HG02642 (cell line): ENCODE results near the gene SIT1.

ENCODE experiments used
- ATAC-seq: cut with Tn5 transposase; IDR thresholded peaks from one replicate; pipeline ENCODE4 v1.9.1; 2021; ENCODE audit warnings: mild to moderate bottlenecking; ENCODE audit not compliant: unreplicated experiment, poor library complexity

The SIT1 gene

DNA sequence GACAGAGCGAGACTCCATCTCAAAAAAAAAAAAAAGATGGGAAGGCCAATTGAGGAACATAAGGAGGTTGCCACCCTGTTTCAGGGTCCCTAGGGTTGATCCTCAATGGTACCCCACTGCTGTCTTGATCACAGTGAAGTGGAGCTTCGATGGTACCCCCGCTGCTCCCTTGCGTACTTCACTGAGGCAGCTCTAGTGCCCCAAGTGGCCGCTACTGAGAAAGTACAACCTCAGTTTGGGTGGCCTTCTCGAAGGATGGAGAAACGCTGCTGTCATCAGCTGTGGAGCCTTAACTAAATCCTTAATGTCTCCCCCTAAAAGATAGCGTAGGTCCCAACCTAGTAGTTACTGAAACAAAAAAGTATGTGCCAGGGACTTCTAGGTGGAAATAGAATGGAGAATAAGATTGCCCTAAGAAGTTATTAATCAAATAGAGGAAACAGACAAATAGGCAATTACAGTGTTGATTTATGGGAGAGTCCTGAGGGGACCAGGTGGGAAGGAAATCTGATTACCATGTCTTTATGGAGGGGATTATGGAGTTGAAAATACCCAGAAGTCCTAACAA, 39.4 kb downstream of the SIT1 start:
- ATAC-seq = peak; percentile 52

DNA sequence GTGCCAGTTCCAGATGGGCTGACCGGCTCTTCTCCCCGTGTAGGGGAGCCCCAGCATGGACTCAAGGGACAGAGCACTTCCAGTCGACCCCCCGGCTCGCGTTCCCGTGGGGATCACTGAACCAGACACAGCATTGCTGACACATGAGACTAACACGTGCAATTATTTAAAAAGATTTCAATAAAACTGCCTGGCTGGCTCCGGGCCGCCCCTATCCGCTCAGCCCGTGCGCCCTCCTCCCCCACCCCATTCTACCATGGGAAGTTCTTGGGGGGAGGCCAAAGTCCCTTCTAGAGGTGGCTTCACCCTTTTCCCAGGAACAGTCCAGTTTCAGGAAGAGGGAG, 40.9 kb downstream of the SIT1 start:
- ATAC-seq = no peak

DNA sequence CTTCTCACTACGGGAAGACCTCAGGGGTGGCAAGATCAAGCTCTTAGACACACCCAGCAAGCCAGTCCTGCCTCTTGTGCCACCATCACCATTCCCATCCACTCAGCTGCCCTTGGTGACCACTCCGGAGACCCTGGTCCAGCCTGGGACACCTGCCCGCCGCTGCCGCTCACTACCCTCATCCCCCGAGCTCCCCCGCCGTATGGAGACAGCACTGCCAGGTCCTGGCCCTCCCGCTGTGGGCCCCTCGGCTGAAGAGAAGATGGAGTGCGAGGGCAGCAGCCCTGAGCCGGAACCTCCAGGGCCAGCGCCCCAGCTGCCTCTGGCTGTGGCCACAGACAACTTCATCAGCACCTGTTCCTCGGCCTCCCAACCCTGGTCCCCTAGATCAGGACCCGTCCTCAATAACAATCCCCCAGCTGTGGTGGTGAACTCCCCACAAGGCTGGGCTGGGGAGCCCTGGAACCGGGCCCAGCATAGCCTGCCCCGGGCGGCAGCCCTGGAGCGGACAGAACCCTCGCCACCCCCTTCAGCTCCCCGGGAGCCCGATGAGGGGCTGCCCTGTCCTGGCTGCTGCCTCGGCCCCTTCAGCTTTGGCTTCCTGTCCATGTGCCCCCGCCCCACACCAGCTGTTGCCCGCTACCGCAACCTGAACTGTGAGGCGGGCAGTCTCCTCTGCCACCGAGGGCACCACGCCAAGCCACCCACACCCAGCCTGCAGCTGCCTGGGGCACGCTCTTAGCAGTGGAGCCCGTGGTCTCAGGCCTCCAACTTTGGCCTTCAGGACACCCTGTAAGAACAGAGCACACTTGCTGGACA, 41.5 kb downstream of the SIT1 start:
- no peak for ATAC-seq

DNA sequence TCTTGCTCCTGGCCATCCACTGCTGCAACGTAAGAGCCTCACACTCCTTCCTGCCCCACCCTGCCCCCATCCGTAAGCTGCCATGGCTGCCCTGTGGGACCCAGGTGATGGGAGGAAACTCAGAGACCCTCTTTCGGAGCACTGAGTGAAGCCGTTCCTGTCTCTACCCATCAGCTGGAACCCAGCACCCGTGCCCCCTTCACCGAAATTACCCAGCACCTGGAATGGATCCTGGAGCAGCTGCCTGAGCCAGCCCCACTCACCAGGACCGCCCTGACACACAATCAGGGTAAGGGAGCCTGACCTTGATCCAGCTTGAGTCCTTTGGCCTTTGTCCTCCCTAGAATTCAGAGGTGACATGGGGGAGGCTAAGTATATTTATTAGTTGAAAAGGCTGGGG, 42.5 kb downstream of the SIT1 start:
- no peak for ATAC-seq

DNA sequence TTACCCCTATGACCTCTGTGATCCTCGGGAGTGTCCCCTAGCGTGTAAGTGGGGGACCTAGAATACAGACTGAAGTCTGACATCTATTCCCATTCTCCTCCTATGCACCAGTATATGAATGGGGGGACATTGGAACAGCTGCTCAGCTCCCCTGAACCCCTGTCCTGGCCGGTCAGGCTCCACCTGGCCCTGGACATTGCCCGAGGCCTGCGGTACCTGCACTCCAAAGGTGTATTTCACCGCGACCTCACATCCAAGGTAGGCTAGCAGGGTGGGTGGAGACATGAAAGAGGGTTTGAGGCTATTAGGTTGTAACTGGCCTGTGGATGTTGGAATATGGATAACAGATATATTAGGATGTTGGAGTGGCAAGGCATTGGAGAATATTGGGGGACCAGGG, 44.0 kb downstream of the SIT1 start:
- ATAC-seq = no peak

DNA sequence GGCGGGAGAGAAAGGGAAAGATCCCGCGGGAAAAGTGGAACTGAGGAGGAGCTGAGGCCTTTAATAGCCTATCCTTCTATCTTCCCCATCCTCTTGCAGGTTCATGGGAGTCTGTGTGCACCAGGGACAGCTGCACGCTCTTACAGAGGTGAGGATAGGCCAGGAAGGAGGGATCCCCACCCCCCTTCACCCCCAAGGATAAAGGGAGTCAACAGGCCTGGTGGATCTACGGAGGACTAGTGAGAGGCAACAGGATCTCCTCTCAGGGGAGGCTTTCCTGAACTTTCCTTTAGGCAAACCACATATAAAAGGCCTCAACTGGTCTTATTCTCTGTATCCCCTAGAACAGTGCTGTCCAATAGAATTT, 44.6 kb downstream of the SIT1 start:
- no peak for ATAC-seq

DNA sequence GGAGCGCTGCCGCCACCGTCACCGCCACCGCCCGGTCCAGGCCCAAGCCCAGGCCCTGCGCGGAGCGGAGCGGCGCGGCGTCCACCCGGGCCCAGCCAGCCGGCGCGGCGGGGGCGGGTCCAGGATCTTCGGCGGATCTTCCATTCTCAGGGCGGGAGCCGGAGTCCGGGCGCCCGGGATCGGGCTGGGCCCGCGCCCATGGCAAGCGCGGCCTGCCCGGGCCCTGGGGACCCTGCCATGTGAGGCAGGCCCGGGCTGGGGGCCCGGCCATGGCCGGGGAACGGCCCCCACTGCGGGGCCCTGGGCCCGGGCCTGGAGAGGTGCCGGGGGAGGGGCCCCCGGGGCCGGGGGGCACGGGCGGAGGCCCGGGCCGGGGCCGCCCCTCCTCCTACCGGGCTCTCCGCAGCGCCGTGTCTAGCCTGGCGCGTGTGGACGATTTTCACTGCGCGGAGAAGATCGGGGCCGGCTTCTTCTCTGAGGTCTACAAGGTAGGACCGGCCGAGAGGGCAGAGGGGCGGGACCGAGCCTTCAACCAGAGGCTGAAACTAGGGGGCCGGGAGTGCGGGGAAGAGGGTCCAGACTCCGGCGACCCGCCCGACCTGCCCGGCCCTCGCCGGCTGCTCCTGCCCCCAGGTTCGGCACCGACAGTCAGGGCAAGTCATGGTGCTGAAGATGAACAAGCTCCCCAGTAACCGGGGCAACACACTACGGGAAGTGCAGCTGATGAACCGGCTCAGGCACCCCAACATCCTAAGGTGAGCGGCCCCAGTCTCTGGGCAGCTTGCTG, 45.2 kb downstream of the SIT1 start:
- peak; percentile 12 for ATAC-seq

DNA sequence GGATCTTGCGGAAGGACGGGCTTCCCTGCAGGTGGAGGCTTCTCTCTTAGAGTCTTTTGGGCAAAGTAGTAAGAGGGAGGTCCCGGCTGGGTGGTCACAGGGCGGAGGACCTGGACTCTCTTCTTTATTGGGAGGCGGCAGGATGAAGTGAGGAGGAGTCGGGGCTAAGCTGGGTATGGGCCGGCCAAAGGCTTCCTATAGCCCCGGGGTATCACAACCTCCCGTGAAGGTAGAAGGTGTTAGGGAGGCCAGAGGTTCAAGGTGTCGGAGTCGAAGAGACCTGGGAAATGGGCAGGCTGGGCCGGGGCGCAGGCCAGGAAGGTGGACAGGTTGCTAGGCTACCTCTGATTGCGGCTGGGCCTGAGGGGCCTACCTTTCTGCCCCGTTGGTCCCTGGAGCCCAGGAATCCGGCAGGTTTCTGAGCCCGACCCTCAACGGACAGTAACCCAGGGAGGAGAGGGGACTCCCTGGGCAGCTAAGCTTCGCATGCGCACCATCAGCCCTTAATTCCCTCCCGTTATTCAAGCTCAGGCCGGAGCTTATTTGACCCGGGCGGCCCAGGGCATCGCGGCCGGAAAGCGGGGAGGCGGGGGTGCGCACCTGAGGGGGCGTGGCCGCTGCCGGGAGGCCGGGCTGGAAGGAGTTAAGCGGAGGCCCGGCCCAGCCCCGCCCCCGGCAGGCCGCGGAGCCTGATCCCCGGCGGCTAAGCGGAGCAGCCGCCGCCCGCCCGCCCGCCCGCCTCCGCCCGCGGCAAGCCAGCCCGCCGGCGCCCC, 46.0 kb downstream of the SIT1 start, which contains the start of gene TESK1:
Gene TESK1 (plus strand): TSS at position 685 of the 773 bp plus-strand sequence. CDS start 358 bp downstream, outside the sequence.
- ATAC-seq = peak; percentile 48

DNA sequence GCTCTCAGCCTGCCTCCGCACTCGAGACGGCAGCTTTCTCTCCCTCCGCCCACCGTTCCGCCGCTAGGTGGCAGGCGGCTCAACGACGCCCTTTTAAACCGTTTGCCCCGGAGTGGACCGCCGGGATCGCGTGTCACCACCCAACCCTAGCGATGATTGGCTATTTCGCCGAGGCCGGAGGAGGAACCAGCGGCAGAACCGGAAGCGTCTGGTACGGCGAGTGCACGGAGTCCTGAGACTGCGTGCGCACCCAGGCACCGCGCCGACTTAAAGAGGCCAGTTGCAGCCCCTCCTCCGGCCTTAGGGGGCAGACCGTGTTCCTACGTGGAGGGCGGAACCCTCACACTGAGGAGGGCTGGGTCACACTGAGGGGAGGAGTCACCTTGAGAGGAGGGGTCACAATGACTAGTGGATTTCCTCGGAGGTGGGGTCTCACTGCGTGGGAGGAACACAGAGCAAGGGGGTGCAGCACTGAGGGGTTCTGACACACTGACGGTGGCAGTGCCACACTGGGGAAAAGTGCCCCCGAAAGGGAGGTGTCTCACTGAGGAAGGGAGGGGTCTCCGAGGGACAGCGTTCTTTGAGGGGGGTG, 46.6 kb downstream of the SIT1 start:
- ATAC-seq = peak; percentile 87

DNA sequence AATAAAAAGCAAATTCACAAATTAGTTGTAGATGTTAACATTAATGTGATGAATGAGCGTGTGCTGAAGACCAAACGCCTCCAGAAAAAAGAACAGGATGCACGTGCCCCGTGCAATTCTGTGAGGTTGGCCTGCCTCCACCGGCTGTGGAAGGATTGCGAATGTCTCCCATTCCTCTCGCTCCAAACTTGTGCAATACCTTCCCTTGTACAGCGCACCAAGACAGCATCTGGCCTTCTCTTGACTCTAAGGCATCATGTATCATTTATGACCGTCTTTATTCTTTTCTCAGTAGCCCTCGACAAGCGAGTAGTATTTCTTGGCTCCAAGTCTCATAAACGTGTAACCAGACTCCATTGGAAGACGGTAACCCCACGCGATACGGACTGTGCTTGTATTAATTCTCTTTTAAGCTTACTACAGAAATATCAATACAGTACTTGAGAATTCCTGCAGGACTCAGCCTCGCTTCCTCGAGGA, 47.2 kb downstream of the SIT1 start:
- no peak for ATAC-seq

DNA sequence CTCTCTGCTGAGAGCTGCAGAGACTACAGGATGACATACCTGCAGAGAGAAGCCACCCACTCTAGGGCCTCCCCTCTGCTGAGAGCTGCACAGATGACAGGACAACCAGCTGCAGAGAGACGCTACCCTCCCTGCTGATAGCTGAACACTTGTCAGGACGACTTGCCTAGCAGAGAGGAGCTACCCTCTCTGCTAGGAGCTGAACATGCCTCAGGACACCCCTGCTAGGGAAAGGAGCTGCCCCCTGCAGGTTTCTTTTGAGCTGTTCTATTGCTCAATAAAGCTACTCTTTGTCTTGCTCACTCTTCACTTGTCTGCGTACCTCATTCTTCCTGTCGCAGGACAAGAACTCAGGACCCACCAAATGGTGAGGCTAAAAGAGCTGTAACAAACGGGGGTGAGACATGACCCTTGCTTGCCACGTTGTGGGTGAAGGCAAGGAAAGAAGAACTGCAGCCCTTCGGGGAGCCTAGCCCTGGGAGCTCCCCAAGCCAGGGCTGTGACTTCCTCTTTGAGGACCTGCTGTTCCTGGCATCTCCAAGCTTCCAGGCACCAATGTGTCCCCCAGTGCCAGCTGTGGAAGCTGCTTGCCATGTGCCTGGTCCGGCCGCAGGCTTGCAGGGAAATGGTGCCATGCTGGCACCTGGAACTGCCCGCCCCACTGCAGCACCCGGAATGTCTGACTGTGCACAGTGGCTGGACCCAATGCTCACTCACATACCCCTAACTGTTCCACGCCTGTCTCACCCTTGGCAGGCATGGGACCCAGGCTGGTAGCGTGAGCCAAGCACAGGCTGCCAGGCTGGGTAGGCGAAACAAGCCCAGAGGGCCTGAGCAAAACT, 50.7 kb downstream of the SIT1 start:
- ATAC-seq = no peak
